Stimulated activated CD4-positive, alpha-beta T cell treated with anti-CD3 and anti-CD28 coated beads, Interleukin-1b, Interleukin-23, amount 100 ng/mL, for 24 hours (primary cell): ENCODE results near the gene ELOA.
"Not testable (repeated sequence)": the region's sequence is repeated elsewhere in the genome, so short reads cannot be mapped to it uniquely, and the experiment has no call there.

Experiments
- DNase-seq, 4 experiments: peaks; one replicate each; pipeline ENCODE4 v3.0.0-alpha.2; 2020; ENCODE audit warnings: low read depth in 4 of 4, low spot score in 1 of 4

The ELOA gene

GRCh38 chr1:23777979-23778814 is 34.9 kb downstream of the ELOA start, which contains the start of gene PITHD1:
Gene PITHD1 (plus strand): TSS chr1:23778418. CDS start chr1:23778516, 98 bp downstream.
- peak; percentile 45 to 67 (median 54) for DNase-seq

DNA sequence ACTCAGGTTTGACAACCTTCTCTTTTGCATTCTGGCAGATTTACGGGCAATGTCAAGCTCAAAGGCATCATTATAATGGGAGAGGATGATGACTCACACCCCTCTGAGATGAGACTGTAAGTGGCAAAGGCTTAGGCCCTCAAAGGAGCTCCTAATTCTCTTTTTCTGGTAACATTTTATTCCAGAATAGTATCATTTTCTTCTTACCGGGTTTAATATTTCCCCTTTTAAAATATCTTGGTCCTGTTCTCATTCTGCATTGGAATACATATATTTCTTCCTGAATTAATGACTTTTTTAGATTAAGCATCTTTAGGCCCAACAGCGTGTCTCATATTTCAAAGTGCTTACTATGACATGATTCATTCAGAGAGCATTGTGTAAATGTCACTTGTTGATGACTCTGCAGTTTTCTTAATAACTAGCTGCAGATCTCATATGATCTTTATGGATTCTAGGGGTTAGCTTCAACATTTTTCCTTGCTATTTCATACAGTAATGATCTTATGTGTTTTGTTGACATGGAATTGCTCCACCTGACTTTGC is 36.6 kb downstream of the ELOA start:
- no peak for DNase-seq

DNA sequence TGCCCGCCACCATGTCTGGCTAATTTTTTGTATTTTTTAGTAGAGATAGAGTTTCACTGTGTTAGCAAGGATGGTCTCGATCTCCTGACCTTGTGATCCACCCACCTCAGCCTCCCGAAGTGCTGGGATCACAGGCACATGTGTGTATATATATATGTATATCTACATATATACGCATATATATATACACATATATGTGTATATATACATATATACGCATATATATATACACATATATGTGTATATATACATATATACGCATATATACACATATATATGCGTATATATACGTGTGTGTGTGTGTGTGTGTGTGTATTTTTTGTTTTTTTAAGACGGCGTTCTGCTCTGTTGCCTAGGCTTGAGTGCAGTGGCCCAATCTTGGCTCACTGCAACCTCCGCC is 39.9 kb downstream of the ELOA start:
- DNase-seq, result not testable (repeated sequence)

- no peak for DNase-seq
These were observed 41.6 kb downstream of the ELOA start for GRCh38 chr1:23784846-23785245.

DNA sequence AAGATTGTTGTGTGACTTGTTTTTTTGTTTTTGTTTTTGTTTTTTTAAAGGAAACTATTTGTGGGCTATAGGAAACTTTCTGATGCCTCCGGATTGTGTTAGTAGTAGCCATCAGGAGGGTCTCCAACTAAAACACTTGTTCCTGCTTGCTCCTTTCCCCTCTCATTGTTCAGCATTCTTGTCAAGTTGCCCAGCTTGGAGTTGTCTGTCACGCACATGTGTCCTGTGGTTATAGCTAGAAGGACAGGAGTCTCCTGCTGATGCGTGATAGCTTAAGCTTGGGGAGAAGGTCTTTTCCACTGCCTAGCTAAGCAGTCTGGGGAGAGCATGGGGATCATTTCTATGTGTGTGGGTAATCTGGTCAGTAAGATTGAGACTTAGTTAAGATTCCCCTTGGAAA is 44.4 kb downstream of the ELOA start:
- no peak for DNase-seq

DNA sequence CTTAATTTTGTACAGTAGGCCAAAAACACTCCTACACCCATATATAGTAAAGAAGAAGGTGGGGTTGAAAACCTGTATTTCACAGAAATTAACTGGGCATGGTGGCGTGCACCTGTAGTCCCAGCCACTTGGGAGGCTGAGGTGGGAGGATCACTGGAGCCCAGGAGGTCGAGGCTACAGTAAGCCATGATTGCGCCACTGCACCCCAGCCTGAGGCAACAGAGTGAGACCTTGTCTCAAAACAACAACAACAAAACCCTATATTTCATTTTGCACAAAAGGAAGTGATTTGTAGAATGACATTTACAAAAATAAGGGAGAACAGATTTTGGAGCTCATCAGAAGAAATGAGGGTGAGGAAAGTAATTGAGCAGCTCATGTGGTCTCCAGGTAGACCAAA is 45.4 kb downstream of the ELOA start:
- no peak for DNase-seq

- peak; percentile 72 to 87 (median 86) for DNase-seq
These were observed 47.6 kb downstream of the ELOA start, which contains the start of gene LYPLA2 for GRCh38 chr1:23790696-23791515. Gene LYPLA2 (plus strand): TSS chr1:23791145. CDS start chr1:23792683, 1,538 bp downstream.

DNA sequence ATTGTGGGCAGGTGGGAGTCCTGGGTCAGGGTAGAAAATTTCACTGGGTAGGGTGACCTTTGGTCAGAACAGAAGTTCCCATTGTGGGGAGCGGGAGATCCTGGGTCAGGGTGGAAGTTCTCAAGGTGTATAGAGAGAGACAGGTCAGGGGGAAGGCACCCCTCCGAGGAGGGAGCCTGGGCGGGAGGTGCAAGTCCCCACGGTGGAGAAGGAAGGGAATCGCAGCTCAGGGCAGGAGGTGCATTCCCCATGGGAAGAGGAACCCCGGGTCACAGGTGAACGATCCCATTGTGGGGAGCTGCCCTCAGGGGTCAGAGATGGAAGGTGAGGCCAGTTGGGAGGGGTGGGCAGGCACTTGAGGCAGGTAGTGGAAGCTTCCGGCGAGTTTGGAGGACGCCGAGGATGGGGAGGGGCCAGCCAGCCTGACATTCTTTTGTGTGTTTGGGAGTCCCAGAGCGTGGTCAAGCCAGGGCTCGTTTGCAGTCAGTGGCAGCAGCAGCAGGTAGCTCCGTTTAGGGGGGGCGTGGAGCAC is 48.3 kb downstream of the ELOA start:
- DNase-seq, result no peak

GRCh38 chr1:23792151-23792945 is 49.1 kb downstream of the ELOA start:
- DNase-seq, result no peak

- no peak for DNase-seq
These were observed 49.9 kb downstream of the ELOA start for GRCh38 chr1:23793018-23793781.

DNA sequence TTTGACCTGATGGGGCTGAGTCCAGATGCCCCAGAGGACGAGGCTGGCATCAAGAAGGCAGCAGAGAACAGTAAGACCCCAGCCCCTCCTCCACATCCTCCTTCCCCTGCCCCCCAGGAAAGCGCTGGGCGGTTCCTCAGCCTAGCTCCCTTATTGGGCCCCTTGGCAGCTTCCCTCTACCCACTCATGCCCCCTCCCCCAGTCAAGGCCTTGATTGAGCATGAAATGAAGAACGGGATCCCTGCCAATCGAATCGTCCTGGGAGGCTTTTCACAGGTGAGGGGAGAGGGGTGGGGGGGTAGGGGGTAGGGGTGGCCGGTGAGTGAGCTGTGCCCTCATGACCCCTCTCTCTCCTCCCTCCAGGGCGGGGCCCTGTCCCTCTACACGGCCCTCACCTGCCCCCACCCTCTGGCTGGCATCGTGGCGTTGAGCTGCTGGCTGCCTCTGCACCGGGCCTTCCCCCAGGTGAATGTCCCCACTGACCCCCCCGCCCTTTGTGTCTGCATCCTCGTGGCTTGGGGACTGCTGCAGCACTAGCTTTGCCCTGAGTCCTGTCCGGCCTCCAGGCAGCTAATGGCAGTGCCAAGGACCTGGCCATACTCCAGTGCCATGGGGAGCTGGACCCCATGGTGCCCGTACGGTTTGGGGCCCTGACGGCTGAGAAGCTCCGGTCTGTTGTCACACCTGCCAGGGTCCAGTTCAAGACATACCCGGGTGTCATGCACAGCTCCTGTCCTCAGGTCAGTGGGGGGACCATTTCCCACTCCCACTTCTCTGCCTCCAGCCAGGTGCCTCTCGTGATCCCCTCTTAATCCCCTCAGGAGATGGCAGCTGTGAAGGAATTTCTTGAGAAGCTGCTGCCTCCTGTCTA is 50.8 kb downstream of the ELOA start:
- DNase-seq, result no peak

- not testable (repeated sequence) for DNase-seq
These were observed 51.5 kb downstream of the ELOA start for GRCh38 chr1:23794732-23795182.

DNA sequence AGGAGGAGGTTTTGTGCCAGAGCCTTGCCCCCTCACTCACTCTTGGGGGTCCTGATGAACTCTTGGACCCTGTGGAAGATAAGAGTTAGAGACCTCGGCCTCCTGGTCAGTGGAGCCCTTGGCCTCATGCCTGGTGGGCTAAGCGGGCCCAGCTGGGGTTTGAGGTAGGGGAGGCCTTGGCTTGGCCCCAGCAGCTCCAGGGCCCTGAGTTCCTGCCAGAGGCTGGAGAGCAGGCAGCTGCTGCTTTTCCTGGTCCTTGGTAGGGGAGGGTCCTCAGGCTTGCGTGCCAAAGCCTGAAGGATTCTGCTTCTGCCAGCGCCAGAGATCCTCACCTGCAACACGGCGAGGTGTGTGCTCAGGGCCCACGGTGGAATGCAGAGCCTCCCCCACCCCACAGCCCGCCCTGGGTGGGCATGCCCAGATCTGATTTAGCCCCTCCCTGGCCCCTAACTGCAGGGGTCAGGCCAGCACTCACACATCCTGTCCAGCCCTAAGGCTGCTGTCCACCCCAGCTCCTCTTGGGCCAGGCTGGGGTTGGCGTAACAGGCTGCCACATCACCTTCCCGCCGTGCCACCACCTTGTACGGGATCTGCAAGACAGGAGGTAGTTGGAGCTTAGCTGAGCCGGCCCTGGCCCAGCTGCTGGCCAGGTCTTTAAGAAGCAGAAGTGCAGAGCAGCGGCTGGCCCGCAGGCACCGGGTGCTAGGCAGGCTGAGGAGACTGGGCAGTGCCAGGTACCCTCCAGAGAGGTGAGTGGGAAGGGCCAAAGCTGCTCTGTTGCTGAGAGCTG is 52.6 kb downstream of the ELOA start:
- no peak for DNase-seq

DNA sequence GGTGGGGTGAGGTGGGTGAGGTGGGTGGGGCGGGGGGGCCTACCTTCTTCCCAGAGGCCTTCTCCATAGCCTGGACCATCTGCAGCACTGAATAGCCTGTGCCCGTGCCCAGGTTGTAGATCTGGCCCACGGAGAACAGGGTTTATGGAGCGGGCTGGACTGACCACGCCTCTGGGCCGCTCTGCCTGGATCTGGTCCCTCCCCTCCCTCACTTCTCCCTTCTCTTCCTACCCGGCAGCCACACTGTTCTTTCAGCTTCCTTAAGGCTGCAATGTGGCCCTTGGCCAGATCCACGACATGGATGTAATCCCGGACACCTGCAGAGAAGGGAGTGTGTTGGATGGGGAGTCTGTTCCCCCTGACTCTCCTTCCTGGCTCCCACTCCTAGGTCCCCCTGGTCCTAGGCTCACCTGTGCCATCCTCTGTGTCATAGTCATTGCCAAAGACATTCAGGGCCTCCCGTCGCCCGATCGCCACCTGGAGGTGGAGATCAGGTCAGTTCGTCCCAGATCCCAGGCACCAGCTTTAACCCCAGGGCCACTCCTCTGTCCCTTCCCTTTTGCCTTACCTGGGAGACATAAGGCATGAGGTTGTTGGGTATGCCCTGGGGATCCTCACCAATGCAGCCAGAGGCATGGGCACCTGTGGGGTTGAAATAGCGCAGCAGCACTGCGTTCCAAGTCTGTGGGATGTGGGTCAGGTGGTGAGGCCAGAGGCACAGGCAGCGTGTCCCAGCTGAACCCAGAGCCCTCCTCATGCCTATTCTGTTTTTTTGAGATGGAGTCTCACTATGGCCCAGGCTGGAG is 53.4 kb downstream of the ELOA start:
- no peak for DNase-seq

GRCh38 chr1:23797478-23798448 is 54.5 kb downstream of the ELOA start:
- DNase-seq, result no peak

- no peak for DNase-seq
These were observed 55.4 kb downstream of the ELOA start for GRCh38 chr1:23798662-23799142.
